IMR-90 (cell line): ENCODE measurements around the gene NR2C1. TPM values are rescaled to one million over a fixed set of nuclear protein-coding genes. Genes with fewer than 3 reads are reported as not detected.

ENCODE experiments used
- ATAC-seq: fragments of 200-7000 bp; cut with Tn5 transposase; 2 replicates; pipeline ENCODE4 v1.9.1; 2020; ENCODE audit warnings: low read depth, mild to moderate bottlenecking, moderate library complexity
- BruUV-seq: library from RNA; stranded (reverse); fragments of 400-500 nt; replicated peaks from 2 replicates; lab custom pipeline; 2021; lab: Mats Ljungman, UMichigan
- CTCF ChIA-PET: fragments of 300-600 bp; formaldehyde crosslinking; extraction: SDS; loops from one replicate; lab custom pipeline; 2021; ENCODE audit warnings: antibody characterized with exemption; lab: Yijun Ruan, JAX
- POLR2A ChIA-PET: fragments of 300-600 bp; sonication (Branson Sonifier 250); formaldehyde crosslinking; loops from one replicate; lab custom pipeline; 2022; ENCODE audit warnings: antibody characterized with exemption; ENCODE audit not compliant: unreplicated experiment; lab: Charles Lee
- DNase-seq: peaks from one replicate; pipeline ENCODE4 v3.0.0; 2013
- H2AFZ ChIP-seq: replicated peaks from 2 replicates; pipeline ENCODE3; 2013; ENCODE audit warnings: low read length, mild to moderate bottlenecking; ENCODE audit not compliant: poor library complexity
- H2AK5ac ChIP-seq: 2 replicates; pipeline ENCODE4 v1.6.1; 2013; ENCODE audit warnings: low read depth, low read length, inconsistent platforms
- H2AK9ac ChIP-seq: replicated peaks from 2 replicates; pipeline ENCODE3; 2013; ENCODE audit warnings: mild to moderate bottlenecking, low read depth, low read length, moderate library complexity; ENCODE audit not compliant: poor library complexity
- H2BK120ac ChIP-seq: 2 replicates; pipeline ENCODE4 v1.6.1; 2013; ENCODE audit warnings: low read depth, low read length, inconsistent platforms
- H2BK15ac ChIP-seq: 3 replicates; pipeline ENCODE4 v1.6.1; 2013; ENCODE audit warnings: low read depth, low read length, inconsistent platforms
- H2BK20ac ChIP-seq: 2 replicates; pipeline ENCODE4 v1.6.1; 2013; ENCODE audit warnings: low read depth, mild to moderate bottlenecking, inconsistent platforms, low read length, moderate library complexity
- H2BK5ac ChIP-seq: 2 replicates; pipeline ENCODE4 v1.6.1; 2013; ENCODE audit warnings: mild to moderate bottlenecking, low read depth, low read length, inconsistent platforms; ENCODE audit not compliant: poor library complexity, severe bottlenecking
- H3K14ac ChIP-seq: replicated peaks from 2 replicates; pipeline ENCODE4 v1.6.1; 2013; ENCODE audit warnings: low read depth, low read length, inconsistent platforms
- H3K18ac ChIP-seq: 2 replicates; pipeline ENCODE4 v1.6.1; 2013; ENCODE audit warnings: low read depth, low read length, control low read depth
- H3K23ac ChIP-seq: 2 replicates; pipeline ENCODE4 v1.6.1; 2013; ENCODE audit warnings: low read depth, low read length, inconsistent platforms
- H3K27ac ChIP-seq: 2 replicates; pipeline ENCODE4 v1.5.1; 2013; ENCODE audit warnings: mild to moderate bottlenecking, control low read depth, low read length; ENCODE audit not compliant: insufficient read depth
- H3K27me3 ChIP-seq: 2 replicates; pipeline ENCODE4 v1.6.1; 2013; ENCODE audit warnings: low read length; ENCODE audit not compliant: control insufficient read depth, insufficient read depth
- H3K36me3 ChIP-seq: 2 replicates; pipeline ENCODE4 v1.6.1; 2013; ENCODE audit warnings: low read length, mixed read lengths; ENCODE audit not compliant: control insufficient read depth, insufficient read depth
- H3K4ac ChIP-seq: 2 replicates; pipeline ENCODE4 v1.6.1; 2013; ENCODE audit warnings: low read depth, low read length, inconsistent platforms
- H3K4me1 ChIP-seq: 2 replicates; pipeline ENCODE4 v1.6.1; 2013; ENCODE audit warnings: low read length, mixed read lengths; ENCODE audit not compliant: control insufficient read depth, insufficient read depth
- H3K4me2 ChIP-seq: 2 replicates; pipeline ENCODE4 v1.6.1; 2013; ENCODE audit warnings: low read depth, mild to moderate bottlenecking, control low read depth, low read length, moderate library complexity
- H3K4me3 ChIP-seq: 2 replicates; pipeline ENCODE4 v1.5.1; 2013; ENCODE audit warnings: low read depth, mild to moderate bottlenecking, control low read depth, low read length, moderate library complexity; ENCODE audit not compliant: insufficient read depth
- H3K56ac ChIP-seq: 2 replicates; pipeline ENCODE4 v1.6.1; 2013; ENCODE audit warnings: low read length, inconsistent platforms; ENCODE audit not compliant: insufficient read depth; ENCODE audit errors: extremely low read depth
- H3K79me1 ChIP-seq, 2 experiments: 2 replicates each; pipeline ENCODE4 v1.6.1; 2013; ENCODE audit warnings: low read length in 2 of 2, inconsistent platforms in 1 of 2, low read depth in 1 of 2
- H3K9ac ChIP-seq: 2 replicates; pipeline ENCODE4 v1.6.1; 2013; ENCODE audit warnings: low read depth, low read length, control low read depth
- H3K9me1 ChIP-seq: 2 replicates; pipeline ENCODE4 v1.6.1; 2013; ENCODE audit warnings: low read length, inconsistent platforms; ENCODE audit not compliant: insufficient read depth
- H3K9me3 ChIP-seq: 2 replicates; pipeline ENCODE4 v1.6.1; 2013; ENCODE audit warnings: low read length; ENCODE audit not compliant: control insufficient read depth, insufficient read depth
- H4K20me1 ChIP-seq: 2 replicates; pipeline ENCODE4 v1.6.1; 2013; ENCODE audit warnings: low read length, inconsistent platforms; ENCODE audit not compliant: insufficient read depth
- H4K5ac ChIP-seq: 2 replicates; pipeline ENCODE4 v1.6.1; 2013; ENCODE audit warnings: mild to moderate bottlenecking, low read depth, low read length, control low read depth
- H4K8ac ChIP-seq, 2 experiments: 2 replicates each; pipeline ENCODE4 v1.6.1; 2013; ENCODE audit warnings: low read depth in 2 of 2, low read length in 2 of 2, control low read depth in 1 of 2, inconsistent platforms in 1 of 2
- H4K91ac ChIP-seq: 2 replicates; pipeline ENCODE4 v1.6.1; 2013; ENCODE audit warnings: low read depth, low read length, inconsistent platforms; ENCODE audit not compliant: insufficient read depth
- BHLHE40 ChIP-seq: fragments of 150-350 bp; IDR thresholded peaks from 2 replicates; pipeline ENCODE4 v1.6.1; 2016; ENCODE audit warnings: mild to moderate bottlenecking, low read depth, low read length
- CEBPB ChIP-seq: IDR thresholded peaks from 2 replicates; pipeline ENCODE4 v1.6.1; 2012; ENCODE audit warnings: low read depth, low read length, improper control_type of control experiment
- CHD1 ChIP-seq: IDR thresholded peaks from 2 replicates; pipeline ENCODE4 v1.6.1; 2012; ENCODE audit warnings: low read depth, low read length, improper control_type of control experiment
- MAFK ChIP-seq: IDR thresholded peaks from 2 replicates; pipeline ENCODE4 v1.6.1; 2012; ENCODE audit warnings: low read depth, low read length, improper control_type of control experiment
- MXI1 ChIP-seq: IDR thresholded peaks from 2 replicates; pipeline ENCODE4 v1.6.1; 2012; ENCODE audit warnings: low read depth, mild to moderate bottlenecking, low read length, moderate library complexity, borderline replicate concordance
- NFE2L2 ChIP-seq: fragments of 150-350 bp; IDR thresholded peaks from 2 replicates; pipeline ENCODE4 v1.6.1; 2016; ENCODE audit warnings: low read depth, mild to moderate bottlenecking, low read length
- RAD21 ChIP-seq: IDR thresholded peaks from 2 replicates; pipeline ENCODE4 v1.6.1; 2012; ENCODE audit warnings: low read length, improper control_type of control experiment
- RFX5 ChIP-seq: IDR thresholded peaks from 2 replicates; pipeline ENCODE4 v1.8.0; 2012; ENCODE audit warnings: low read depth, mild to moderate bottlenecking, low read length, moderate library complexity
- USF2 ChIP-seq: fragments of 150-350 bp; IDR thresholded peaks from 2 replicates; pipeline ENCODE4 v1.6.1; 2017; ENCODE audit warnings: mild to moderate bottlenecking, antibody characterized with exemption, low read length, low read depth
- WGBS, 2 experiments: methylation state at CpG; one replicate each; pipeline versions ENCODE4 v1.1.5 to v1.1.7; 2013; ENCODE audit warnings: missing lambda C conversion rate in 2 of 2; ENCODE audit not compliant: insufficient read length in 1 of 2; ENCODE audit errors: extremely low coverage in 2 of 2; 5-methylcytosine and 5-hydroxymethylcytosine counted together
- dilution Hi-C: fragments of 300-500 bp; cut with HindIII; formaldehyde crosslinking; loops from one replicate; pipeline ENCODE4 v1.14.3; 2018; ENCODE audit warnings: low sequenced_read_pairs; ENCODE audit not compliant: unreplicated experiment
- in situ Hi-C: fragments of 300-500 bp; cut with MboI; formaldehyde crosslinking; loops from 3 replicates; pipeline ENCODE4 v1.14.3; 2019; ENCODE audit warnings: low sequenced_read_pairs, inconsistent platforms, mixed read lengths
- intact Hi-C: fragments of 100-400 bp; cut with micrococcal nuclease; formaldehyde crosslinking; loops from 2 replicates; pipeline ENCODE4 v1.10.0; 2022
- polyA plus RNA-seq, 3 experiments: library from polyadenylated mRNA; depleted of rRNA; stranded (reverse); fragments of >200 nt; gene quantifications; 2 replicates each; pipeline ENCODE4 v1.2.3, GENCODE V29; 2012; ENCODE audit warnings: low replicate concordance in 1 of 3
- total RNA-seq: library from RNA; depleted of rRNA; stranded (reverse); fragments of >200 nt; gene quantifications from 2 replicates; pipeline ENCODE4 v1.2.3, GENCODE V29; 2012

Gene NR2C1
- total and polyA plus RNA-seq, 2 of the 4 experiments (the other 2 are of a cell fraction) = 12.7 to 14.1 TPM

- Histone ChIP-seq H3K4me2 (peak overlapping the region; percentile 48), H3K27ac (peak overlapping the region; percentile 28; the same call in 1 of the 2 replicates), H3K14ac (no peak overlapping the region; the same call in 1 of the 2 replicates), H2BK15ac (no peak overlapping the region), H3K4me3 (no peak overlapping the region), H2AK5ac (no peak overlapping the region), H3K9me3 (no peaks in the 10 kb centered on the region), H3K27me3 (no peaks in the 10 kb centered on the region), H3K79me1 (no peaks in the 10 kb centered on the region), H4K8ac (peak overlapping the region in 1 of 2 experiments; percentile 35; a peak in 2 of 4 replicates), H3K23ac (0 out of 2 replicates have a peak overlapping the region, but pooled peaks have one; percentile 11), H2BK20ac (peak overlapping the region; percentile 53), H4K20me1 (no peaks in the 10 kb centered on the region), H3K56ac (no peak overlapping the region), H3K9me1 (no peaks in the 10 kb centered on the region), H2BK120ac (peak overlapping the region; percentile 11), H3K9ac (no peak overlapping the region; the same call in 1 of the 2 replicates), H2BK5ac (peak overlapping the region; percentile 55), H3K4ac (peak overlapping the region; percentile 1; the same call in 1 of the 2 replicates), H4K5ac (no peak overlapping the region), H2AFZ (peak overlapping the region; percentile 47), H3K18ac (no peak overlapping the region; the same call in 1 of the 2 replicates), H3K4me1 (no peaks in the 10 kb centered on the region; the same call in 1 of the 2 replicates), H2AK9ac (no peak overlapping the region), H4K91ac (no peak overlapping the region), H3K36me3 (peaks cover 3% of the 10 kb centered on the region)
- intact Hi-C loops = no loop called here
- dilution Hi-C loops = no loop called here
- WGBS, 2 experiments = no CpG with 5 or more reads among the region's 4 CpGs
- ATAC-seq = peak; percentile 96
- POLR2A ChIA-PET = no interaction called here
- TF ChIP-seq RAD21 (no peak), RFX5 (no peak), NFE2L2 (no peak), BHLHE40 (peak; percentile 34; the same call in 1 of the 2 replicates), MXI1 (no peak), MAFK (no peak), USF2 (peak; percentile 71), CEBPB (peak; percentile 70; the same call in 1 of the 2 replicates), CHD1 (no peak)
- CTCF ChIA-PET = interaction anchor here (0.5 to 2.1 kb wide), 5 partner anchors 10 to 533 kb away, joined by 3 to 5 read pairs (median 3); partner anchors contain the start of gene NR2C1
- BruUV-seq = no TSS peak
- in situ Hi-C loops = no loop called here
- peak; percentile 89 for DNase-seq
Observed at GRCh38 chr12:95083938-95084337, 10.5 kb upstream of the NR2C1 start.
